ENCODE data around the gene SPATA31D1.

DNA sequence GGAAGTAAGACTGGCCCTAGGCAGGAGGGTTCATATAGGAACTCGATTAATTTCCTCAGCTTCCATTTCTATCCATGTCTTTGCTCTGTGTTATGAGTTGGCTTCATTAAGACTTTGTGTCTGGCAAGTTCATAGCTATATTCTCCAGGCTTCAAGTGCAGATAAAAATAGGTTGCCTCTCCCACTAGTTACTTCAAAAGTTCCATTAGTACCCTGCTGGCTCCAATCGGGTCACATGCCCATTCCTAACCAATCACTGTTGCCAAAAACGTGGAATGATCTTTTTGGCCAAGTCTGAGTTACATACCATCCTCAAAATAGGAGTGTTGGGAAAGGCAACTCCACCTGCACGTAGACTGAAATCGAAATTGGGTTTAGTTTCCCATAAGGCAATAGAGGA, 13.8 kb upstream of the SPATA31D1 start:
- TF ChIP-seq CEBPB (IDR thresholded peaks at IDR 0.05; ENCODE audit: low read depth) (no peak), EZH2phosphoT487 (IDR thresholded peaks at IDR 0.05; ENCODE audit: borderline replicate concordance) (no peak), MAX (IDR thresholded peaks at IDR 0.05) (no peak), ZNF274 (IDR thresholded peaks at IDR 0.05; ENCODE audit: low read depth, low read length) (no peak), CTCF (IDR thresholded peaks at IDR 0.05 in 2 of 3, conservative IDR thresholded peaks at IDR 0.05 in 1 of 3; ENCODE audit: borderline replicate concordance in 1 of 3, insufficient read depth in 1 of 3, low read depth in 2 of 3, low read length in 2 of 3) (no peak), RAD21 (IDR thresholded peaks at IDR 0.05; ENCODE audit: low read depth) (no peak), POLR2AphosphoS5 (IDR thresholded peaks at IDR 0.05; ENCODE audit: low read depth, low read length) (no peak), ZFX (IDR thresholded peaks at IDR 0.05) (no peak), POLR2A (IDR thresholded peaks at IDR 0.05; ENCODE audit: borderline replicate concordance, extremely low read depth, insufficient read depth, insufficient read length) (no peak), EZH2 (IDR thresholded peaks at IDR 0.05) (no peak), JUND (IDR thresholded peaks at IDR 0.05) (no peak), SP1 (IDR thresholded peaks at IDR 0.05; ENCODE audit: low read depth) (no peak)
- TF ChIP-seq, protein P1, sequence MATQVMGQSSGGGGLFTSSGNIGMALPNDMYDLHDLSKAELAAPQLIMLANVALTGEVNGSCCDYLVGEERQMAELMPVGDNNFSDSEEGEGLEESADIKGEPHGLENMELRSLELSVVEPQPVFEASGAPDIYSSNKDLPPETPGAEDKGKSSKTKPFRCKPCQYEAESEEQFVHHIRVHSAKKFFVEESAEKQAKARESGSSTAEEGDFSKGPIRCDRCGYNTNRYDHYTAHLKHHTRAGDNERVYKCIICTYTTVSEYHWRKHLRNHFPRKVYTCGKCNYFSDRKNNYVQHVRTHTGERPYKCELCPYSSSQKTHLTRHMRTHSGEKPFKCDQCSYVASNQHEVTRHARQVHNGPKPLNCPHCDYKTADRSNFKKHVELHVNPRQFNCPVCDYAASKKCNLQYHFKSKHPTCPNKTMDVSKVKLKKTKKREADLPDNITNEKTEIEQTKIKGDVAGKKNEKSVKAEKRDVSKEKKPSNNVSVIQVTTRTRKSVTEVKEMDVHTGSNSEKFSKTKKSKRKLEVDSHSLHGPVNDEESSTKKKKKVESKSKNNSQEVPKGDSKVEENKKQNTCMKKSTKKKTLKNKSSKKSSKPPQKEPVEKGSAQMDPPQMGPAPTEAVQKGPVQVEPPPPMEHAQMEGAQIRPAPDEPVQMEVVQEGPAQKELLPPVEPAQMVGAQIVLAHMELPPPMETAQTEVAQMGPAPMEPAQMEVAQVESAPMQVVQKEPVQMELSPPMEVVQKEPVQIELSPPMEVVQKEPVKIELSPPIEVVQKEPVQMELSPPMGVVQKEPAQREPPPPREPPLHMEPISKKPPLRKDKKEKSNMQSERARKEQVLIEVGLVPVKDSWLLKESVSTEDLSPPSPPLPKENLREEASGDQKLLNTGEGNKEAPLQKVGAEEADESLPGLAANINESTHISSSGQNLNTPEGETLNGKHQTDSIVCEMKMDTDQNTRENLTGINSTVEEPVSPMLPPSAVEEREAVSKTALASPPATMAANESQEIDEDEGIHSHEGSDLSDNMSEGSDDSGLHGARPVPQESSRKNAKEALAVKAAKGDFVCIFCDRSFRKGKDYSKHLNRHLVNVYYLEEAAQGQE (IDR thresholded peaks at IDR 0.05; ENCODE audit: low read depth): no peak

Measured in HCT116 (cell line).